ENCODE data around the gene GPR75. TPM values are rescaled to one million over a fixed set of nuclear protein-coding genes. Genes with fewer than 3 reads are reported as not detected.
"Not testable (repeated sequence)": the region's sequence is repeated elsewhere in the genome, so short reads cannot be mapped to it uniquely, and the experiment has no call there.

Gene GPR75
- total and polyA plus RNA-seq, 2 of the 13 experiments (the other 11 are each of a cell fraction or from before 2014, with no cell fraction given): 3.3 to 4.1 TPM

GRCh38 chr2:53841651-53842050 is 18.1 kb downstream of the GPR75 start:
- intact Hi-C loops (cut with micrococcal nuclease; ENCODE audit: unreplicated experiment); CTCF ChIA-PET (ENCODE audit: low intra/inter-chr PET ratio, low total read pairs); H3K4me1 ChIP-seq (ENCODE audit: insufficient read depth, low read length); H3K9me3 ChIP-seq (ENCODE audit: low read length); FAIRE-seq; H3K9ac ChIP-seq (ENCODE audit: insufficient read depth, low read depth, low read length); H3K79me2 ChIP-seq (ENCODE audit: insufficient read depth, low read length); H4K20me1 ChIP-seq (ENCODE audit: insufficient read depth, low read length); H3K4me2 ChIP-seq (ENCODE audit: low read depth, low read length); POLR2A ChIA-PET; BruUV-seq (replicated peaks); in situ Hi-C loops (cut with HindIII; ENCODE audit: extremely low pct_ligation_motif_present, low pct_unique_long_range_greater_than_20kb); H3K36me3 ChIP-seq (replicated peaks in 1 of 2; ENCODE audit: control insufficient read depth in 1 of 2, insufficient read depth in 2 of 2, low read length in 2 of 2); ATAC-seq; H2AFZ ChIP-seq (ENCODE audit: low read length); H3K27ac ChIP-seq (ENCODE audit: extremely low read length, insufficient read depth, low read length); H3K4me3 ChIP-seq (replicated peaks in 1 of 3; ENCODE audit: insufficient read depth in 1 of 3, low read depth in 2 of 3, low read length in 3 of 3); DNase-seq (ENCODE audit: low spot score); H3K27me3 ChIP-seq (ENCODE audit: control insufficient read depth in 1 of 2, insufficient read depth in 2 of 2, low read length in 2 of 2): not testable (repeated sequence)
- 87% methylated on average over 7 of the region's 7 CpGs for WGBS (ENCODE audit: low lambda C conversion rate)
- TF ChIP-seq ZNF121 (CRISPR knock-in tag; IDR thresholded peaks at IDR 0.05): peak; percentile 78

- intact Hi-C loops (cut with micrococcal nuclease; ENCODE audit: unreplicated experiment) (no loop called here), in situ Hi-C loops (cut with HindIII; ENCODE audit: extremely low pct_ligation_motif_present, low pct_unique_long_range_greater_than_20kb) (no loop called here)
- 90% methylated on average over 1 of the region's 1 CpG for WGBS (ENCODE audit: low lambda C conversion rate)
- Histone ChIP-seq H3K4me1 (ENCODE audit: insufficient read depth, low read length) (peaks cover 5% of the 10 kb centered on the region; the same call in 1 of the 2 replicates), H4K20me1 (ENCODE audit: insufficient read depth, low read length) (no peaks in the 10 kb centered on the region), H3K27ac (ENCODE audit: extremely low read length, insufficient read depth, low read length) (no peak overlapping the region), H3K27me3 (ENCODE audit: control insufficient read depth in 1 of 2, insufficient read depth in 2 of 2, low read length in 2 of 2) (no peaks in the 10 kb centered on the region), H3K9ac (ENCODE audit: insufficient read depth, low read depth, low read length) (no peak overlapping the region), H3K4me2 (ENCODE audit: low read depth, low read length) (no peak overlapping the region), H3K36me3 (replicated peaks in 1 of 2; ENCODE audit: control insufficient read depth in 1 of 2, insufficient read depth in 2 of 2, low read length in 2 of 2) (no peaks in the 10 kb centered on the region), H3K4me3 (replicated peaks in 1 of 3; ENCODE audit: insufficient read depth in 1 of 3, low read depth in 2 of 3, low read length in 3 of 3) (no peak overlapping the region), H3K79me2 (ENCODE audit: insufficient read depth, low read length) (no peaks in the 10 kb centered on the region), H3K9me3 (ENCODE audit: low read length) (no peaks in the 10 kb centered on the region), H2AFZ (ENCODE audit: low read length) (no peak overlapping the region)
- BruUV-seq (replicated peaks): no TSS peak
- FAIRE-seq (no peak), DNase-seq (ENCODE audit: low spot score) (no peak), ATAC-seq (no peak)
- ChIA-PET CTCF (ENCODE audit: low intra/inter-chr PET ratio, low total read pairs) (no interaction called here), POLR2A (no interaction called here)
- peak; percentile 99 for TF ChIP-seq PCBP1 (IDR thresholded peaks at IDR 0.05; ENCODE audit: borderline replicate concordance, low read depth, low read length)
- TF ChIP-seq ZNF713 (CRISPR knock-in tag; IDR thresholded peaks at IDR 0.05): no peak
- TF ChIP-seq ELK4 (CRISPR knock-in tag; IDR thresholded peaks at IDR 0.05; ENCODE audit: borderline replicate concordance): no peak
- TF ChIP-seq MTA1 (CRISPR knock-in tag; IDR thresholded peaks at IDR 0.05; ENCODE audit: borderline replicate concordance): no peak
- TF ChIP-seq GLI4 (CRISPR knock-in tag; IDR thresholded peaks at IDR 0.05; ENCODE audit: borderline replicate concordance): no peak
- no peak for TF ChIP-seq FOXP1 (IDR thresholded peaks at IDR 0.05)
- TF ChIP-seq FOXP1 (CRISPR knock-in tag; IDR thresholded peaks at IDR 0.05): no peak
- TF ChIP-seq KLF9 (CRISPR knock-in tag; IDR thresholded peaks at IDR 0.05; ENCODE audit: low read depth): no peak
- TF ChIP-seq ARHGAP35 (CRISPR knock-in tag; IDR thresholded peaks at IDR 0.05; ENCODE audit: borderline replicate concordance): no peak
- TF ChIP-seq HES4 (CRISPR knock-in tag; IDR thresholded peaks at IDR 0.05; ENCODE audit: borderline replicate concordance): no peak
- no peak for TF ChIP-seq USF2 (IDR thresholded peaks at IDR 0.05; ENCODE audit: low read depth, low read length)
- TF ChIP-seq USF2 (CRISPR knock-in tag; IDR thresholded peaks at IDR 0.05; ENCODE audit: borderline replicate concordance): no peak
- no peak for TF ChIP-seq ZNF639 (CRISPR knock-in tag; conservative IDR thresholded peaks at IDR 0.05)
Measured at GRCh38 chr2:53840580-53840979, 19.2 kb downstream of the GPR75 start.
